H1 (cell line): ENCODE results near the gene PLXNA4.

Experiments
- ASH2L ChIP-seq: fragments of 200-600, 300-600 bp; sonication (generic); IDR thresholded peaks from one replicate; pipeline ENCODE4 v1.7.1; 2017; ENCODE audit warnings: low read length
- CEBPB ChIP-seq: IDR thresholded peaks from 2 replicates; pipeline ENCODE4 v1.6.1; 2012; ENCODE audit warnings: low read depth, low read length
- CHD2 ChIP-seq: IDR thresholded peaks from 2 replicates; pipeline ENCODE4 v1.6.1; 2012; ENCODE audit warnings: low read length, improper control_type of control experiment
- CTCF ChIP-seq, 3 experiments: IDR thresholded peaks; 1 replicate in 2 of 3; 2 replicates in 1 of 3; pipeline versions ENCODE4 v1.5.1 to v1.6.1; 2011; ENCODE audit warnings: low read length in 3 of 3, mild to moderate bottlenecking in 3 of 3, inconsistent platforms in 2 of 3, low read depth in 1 of 3, moderate library complexity in 1 of 3; ENCODE audit not compliant: insufficient read depth in 1 of 3; ENCODE audit errors: control extremely low read depth in 1 of 3
- E2F6 ChIP-seq: IDR thresholded peaks from 2 replicates; pipeline ENCODE4 v1.6.1; 2012; ENCODE audit warnings: inconsistent platforms
- EZH2 ChIP-seq: fragments of 200-600 bp; sonication (generic); IDR thresholded peaks from 2 replicates; pipeline ENCODE4 v1.7.1; 2012; ENCODE audit warnings: low read depth, mild to moderate bottlenecking, moderate library complexity, low read length, inconsistent platforms; ENCODE audit not compliant: severe bottlenecking
- MAX ChIP-seq: IDR thresholded peaks from 2 replicates; pipeline ENCODE4 v1.6.1; 2012; ENCODE audit warnings: inconsistent platforms
- POLR2A ChIP-seq, 2 experiments: IDR thresholded peaks; 1 replicate in 1 of 2; 2 replicates in 1 of 2; pipeline ENCODE4 v1.6.1; 2011; ENCODE audit warnings: low read depth in 2 of 2, low read length in 2 of 2, mild to moderate bottlenecking in 2 of 2; ENCODE audit errors: control extremely low read depth in 1 of 2
- POLR2AphosphoS5 ChIP-seq: IDR thresholded peaks from 2 replicates; pipeline ENCODE4 v1.6.1; 2011; ENCODE audit warnings: low read depth, low read length
- SP4 ChIP-seq: IDR thresholded peaks from 2 replicates; pipeline ENCODE4 v1.6.1; 2012; ENCODE audit warnings: low read length, inconsistent platforms
- TCF12 ChIP-seq: IDR thresholded peaks from 2 replicates; pipeline ENCODE4 v1.6.1; 2011; ENCODE audit warnings: low read depth, mild to moderate bottlenecking, low read length

- TF ChIP-seq SP4 (no peak), E2F6 (no peak), ASH2L (no peak), CTCF (IDR thresholded peaks at IDR 0.05; ENCODE audit: control extremely low read depth in 1 of 3, insufficient read depth in 1 of 3, low read depth in 1 of 3, low read length in 3 of 3) (no peak), CHD2 (no peak), CEBPB (no peak), POLR2A (IDR thresholded peaks at IDR 0.05; ENCODE audit: control extremely low read depth in 1 of 2, low read depth in 2 of 2, low read length in 2 of 2) (no peak), EZH2 (no peak), MAX (no peak), POLR2AphosphoS5 (no peak), TCF12 (no peak)
Observed at GRCh38 chr7:132469264-132469663, 107.0 kb downstream of the PLXNA4 start.
